HEK293 (cell line): ENCODE data around the gene PDE8B.

Experiments used
- CTCF ChIA-PET: fragments of 350-600 bp; formaldehyde crosslinking; extraction: SDS; loops from one replicate; lab custom pipeline; 2021; ENCODE audit warnings: antibody characterized with exemption; lab: Yijun Ruan, JAX
- POLR2A ChIA-PET: fragments of 300-600 bp; formaldehyde crosslinking; extraction: SDS; loops from one replicate; lab custom pipeline; 2020; ENCODE audit warnings: antibody characterized with exemption, inconsistent platforms; lab: Yijun Ruan, JAX
- H3K27ac ChIP-seq: fragments of 200-500 bp; sonication (Bioruptor generic); 2 replicates; pipeline ENCODE4 v1.5.1; 2014; ENCODE audit warnings: low read depth, low read length, control low read depth, inconsistent platforms; ENCODE audit errors: extremely low read depth
- H3K36me3 ChIP-seq, 2 experiments: fragments of 200-500 bp in 1 of 2; sonication (Bioruptor generic) in 1 of 2; 1 replicate in 1 of 2; 2 replicates in 1 of 2; pipeline ENCODE4 v1.5.1; 2014 to 2017; ENCODE audit warnings: inconsistent platforms in 2 of 2, low read length in 2 of 2; ENCODE audit not compliant: control insufficient read depth in 2 of 2, insufficient read depth in 1 of 2
- H3K4me1 ChIP-seq: fragments of 200-500 bp; sonication (Bioruptor generic); 2 replicates; pipeline ENCODE4 v1.5.1; 2014; ENCODE audit warnings: mild to moderate bottlenecking, low read length, inconsistent platforms; ENCODE audit not compliant: control insufficient read depth, insufficient read depth
- H3K4me3 ChIP-seq: 2 replicates; pipeline ENCODE4 v1.5.1; 2011; ENCODE audit warnings: low read depth, mild to moderate bottlenecking, control low read depth, low read length, moderate library complexity
- H3K9me3 ChIP-seq: fragments of 200-500 bp; sonication (Bioruptor generic); 2 replicates; pipeline ENCODE4 v1.5.1; 2014; ENCODE audit warnings: low read depth, low read length, inconsistent platforms; ENCODE audit not compliant: control insufficient read depth, insufficient read depth
- KLF17 ChIP-seq: fragments of 450-650 bp; formaldehyde crosslinking; IDR thresholded peaks from 2 replicates; pipeline ENCODE4 v1.5.1; 2016; ENCODE audit warnings: missing biosample characterization, missing genetic modification characterization
- MZF1 ChIP-seq: fragments of 450-650 bp; formaldehyde crosslinking; IDR thresholded peaks from 2 replicates; pipeline ENCODE4 v1.5.1; 2017; ENCODE audit warnings: missing biosample characterization, missing genetic modification characterization, borderline replicate concordance
- OVOL3 ChIP-seq: fragments of 450-650 bp; formaldehyde crosslinking; IDR thresholded peaks from 2 replicates; pipeline ENCODE4 v1.5.1; 2016; ENCODE audit warnings: missing biosample characterization, missing genetic modification characterization
- TCF7L2 ChIP-seq: IDR thresholded peaks from 2 replicates; pipeline ENCODE4 v1.6.1; 2011; ENCODE audit warnings: low read depth, mild to moderate bottlenecking, inconsistent platforms, low read length, moderate library complexity, borderline replicate concordance
- YY1 ChIP-seq: fragments of 450-650 bp; formaldehyde crosslinking; IDR thresholded peaks from 2 replicates; pipeline ENCODE4 v1.5.1; 2018; ENCODE audit warnings: missing biosample characterization, missing genetic modification characterization
- YY2 ChIP-seq: fragments of 450-650 bp; formaldehyde crosslinking; IDR thresholded peaks from 2 replicates; pipeline ENCODE4 v1.5.1; 2016; ENCODE audit warnings: missing biosample characterization, missing genetic modification characterization
- ZNF10 ChIP-seq: fragments of 450-650 bp; formaldehyde crosslinking; IDR thresholded peaks from 2 replicates; pipeline ENCODE4 v1.5.1; 2017; ENCODE audit warnings: missing biosample characterization, missing genetic modification characterization
- ZNF140 ChIP-seq: fragments of 450-650 bp; formaldehyde crosslinking; IDR thresholded peaks from 2 replicates; pipeline ENCODE4 v1.5.1; 2016; ENCODE audit warnings: missing biosample characterization, missing genetic modification characterization
- ZNF157 ChIP-seq: fragments of 450-650 bp; formaldehyde crosslinking; IDR thresholded peaks from 2 replicates; pipeline ENCODE4 v1.5.1; 2016; ENCODE audit warnings: missing biosample characterization, missing genetic modification characterization
- ZNF174 ChIP-seq: fragments of 450-650 bp; formaldehyde crosslinking; IDR thresholded peaks from 2 replicates; pipeline ENCODE4 v1.5.0; 2017; ENCODE audit warnings: missing biosample characterization, mild to moderate bottlenecking, missing genetic modification characterization
- ZNF202 ChIP-seq: fragments of 450-650 bp; formaldehyde crosslinking; IDR thresholded peaks from 2 replicates; pipeline ENCODE4 v1.5.1; 2016; ENCODE audit warnings: missing biosample characterization, missing genetic modification characterization, borderline replicate concordance
- ZNF214 ChIP-seq: fragments of 450-650 bp; formaldehyde crosslinking; IDR thresholded peaks from 2 replicates; pipeline ENCODE4 v1.5.1; 2017; ENCODE audit warnings: missing biosample characterization, mild to moderate bottlenecking, missing genetic modification characterization, borderline replicate concordance
- ZNF239 ChIP-seq: fragments of 450-650 bp; formaldehyde crosslinking; IDR thresholded peaks from 2 replicates; pipeline ENCODE4 v1.5.1; 2016; ENCODE audit warnings: missing biosample characterization, missing genetic modification characterization
- ZNF26 ChIP-seq: fragments of 450-650 bp; formaldehyde crosslinking; IDR thresholded peaks from 2 replicates; pipeline ENCODE4 v1.5.1; 2016; ENCODE audit warnings: missing biosample characterization, missing genetic modification characterization
- ZNF302 ChIP-seq: fragments of 450-650 bp; formaldehyde crosslinking; IDR thresholded peaks from 2 replicates; pipeline ENCODE4 v1.5.1; 2016; ENCODE audit warnings: missing biosample characterization, missing genetic modification characterization, low read depth
- ZNF324 ChIP-seq: fragments of 450-650 bp; formaldehyde crosslinking; IDR thresholded peaks from 2 replicates; pipeline ENCODE4 v1.5.1; 2016; ENCODE audit warnings: missing biosample characterization, missing genetic modification characterization
- ZNF37A ChIP-seq: fragments of 450-650 bp; IDR thresholded peaks from 2 replicates; pipeline ENCODE4 v1.5.1; 2018; ENCODE audit warnings: missing biosample characterization, missing genetic modification characterization
- ZNF394 ChIP-seq: fragments of 450-650 bp; formaldehyde crosslinking; IDR thresholded peaks from 2 replicates; pipeline ENCODE4 v1.5.1; 2016; ENCODE audit warnings: missing biosample characterization, missing genetic modification characterization, mild to moderate bottlenecking, moderate library complexity, borderline replicate concordance
- ZNF513 ChIP-seq: fragments of 450-650 bp; IDR thresholded peaks from 2 replicates; pipeline ENCODE4 v1.5.1; 2018; ENCODE audit warnings: missing biosample characterization, missing genetic modification characterization
- ZNF521 ChIP-seq: fragments of 450-650 bp; formaldehyde crosslinking; IDR thresholded peaks from 2 replicates; pipeline ENCODE4 v1.5.1; 2017; ENCODE audit warnings: missing biosample characterization, mild to moderate bottlenecking, missing genetic modification characterization
- ZNF596 ChIP-seq: fragments of 450-650 bp; IDR thresholded peaks from 2 replicates; pipeline ENCODE4 v1.5.0; 2018; ENCODE audit warnings: missing biosample characterization, mild to moderate bottlenecking, missing genetic modification characterization, moderate library complexity
- ZNF624 ChIP-seq: fragments of 450-650 bp; formaldehyde crosslinking; IDR thresholded peaks from 2 replicates; pipeline ENCODE4 v1.5.1; 2017; ENCODE audit warnings: missing biosample characterization, missing genetic modification characterization
- ZNF626 ChIP-seq: fragments of 450-650 bp; sonication (Bioruptor Pico); formaldehyde crosslinking; IDR thresholded peaks from 2 replicates; pipeline ENCODE4 v1.5.1; 2018; ENCODE audit warnings: missing biosample characterization, missing genetic modification characterization, inconsistent platforms
- ZNF664 ChIP-seq: fragments of 450-650 bp; formaldehyde crosslinking; IDR thresholded peaks from 2 replicates; pipeline ENCODE4 v1.5.1; 2016; ENCODE audit warnings: missing biosample characterization, missing genetic modification characterization
- ZNF707 ChIP-seq: fragments of 450-650 bp; formaldehyde crosslinking; IDR thresholded peaks from 2 replicates; pipeline ENCODE4 v1.5.1; 2016; ENCODE audit warnings: missing biosample characterization, missing genetic modification characterization
- ZNF777 ChIP-seq: fragments of 450-650 bp; formaldehyde crosslinking; IDR thresholded peaks from 2 replicates; pipeline ENCODE4 v1.5.1; 2017; ENCODE audit warnings: missing biosample characterization, missing genetic modification characterization, borderline replicate concordance

Gene PDE8B

GRCh38 chr5:77259476-77259875 is 49.0 kb downstream of the PDE8B start:
- POLR2A ChIA-PET: no interaction called here
- CTCF ChIA-PET: interaction anchor here (0.7 kb wide), 1 partner anchor 13 kb away, joined by 3 read pairs; no protein-coding TSS in a partner anchor
- no peak for TF ChIP-seq ZNF596
- TF ChIP-seq ZNF140 (tag by site-specific recombination): no peak
- TF ChIP-seq ZNF174 (tag by site-specific recombination): no peak
- TF ChIP-seq ZNF37A (tag by site-specific recombination): no peak

GRCh38 chr5:77262697-77263096 is 52.2 kb downstream of the PDE8B start:
- no peak overlapping the region for H3K27ac ChIP-seq
- ChIA-PET CTCF (no interaction called here), POLR2A (no interaction called here)
- TF ChIP-seq ZNF707 (tag by site-specific recombination) (no peak), ZNF302 (tag by site-specific recombination) (no peak), ZNF626 (tag by site-specific recombination) (no peak), ZNF624 (no peak), ZNF214 (no peak), KLF17 (tag by site-specific recombination) (no peak), ZNF202 (tag by site-specific recombination) (no peak), YY1 (no peak), YY2 (tag by site-specific recombination) (no peak), ZNF777 (tag by site-specific recombination) (no peak), ZNF157 (tag by site-specific recombination) (no peak), ZNF26 (no peak), ZNF664 (tag by site-specific recombination) (no peak), MZF1 (tag by site-specific recombination) (no peak), OVOL3 (tag by site-specific recombination) (no peak), TCF7L2 (no peak), ZNF521 (tag by site-specific recombination) (no peak)
- no peak overlapping the region for H3K4me3 ChIP-seq
- no peaks in the 10 kb centered on the region for H3K36me3 ChIP-seq
- no peaks in the 10 kb centered on the region for H3K4me1 ChIP-seq
- H3K9me3 ChIP-seq: no peaks in the 10 kb centered on the region

More at GRCh38 chr5:77259476-77259875, 49.0 kb downstream of the PDE8B start:
- Histone ChIP-seq H3K4me3 (no peak overlapping the region), H3K27ac (no peak overlapping the region), H3K9me3 (no peaks in the 10 kb centered on the region), H3K4me1 (no peaks in the 10 kb centered on the region), H3K36me3 (no peaks in the 10 kb centered on the region)

GRCh38 chr5:77266291-77266690 is 55.8 kb downstream of the PDE8B start:
- CTCF ChIA-PET: interaction anchor here (0.6 kb wide), 1 partner anchor 41 kb away, joined by 3 read pairs; no protein-coding TSS in a partner anchor
- H3K27ac ChIP-seq: no peak overlapping the region

More at GRCh38 chr5:77266291-77266690, 55.8 kb downstream of the PDE8B start:
- Histone ChIP-seq H3K36me3 (no peaks in the 10 kb centered on the region), H3K4me1 (no peaks in the 10 kb centered on the region), H3K4me3 (no peak overlapping the region), H3K9me3 (no peaks in the 10 kb centered on the region)
- POLR2A ChIA-PET: no interaction called here
- TF ChIP-seq ZNF324 (tag by site-specific recombination) (no peak), ZNF10 (tag by site-specific recombination) (peak; percentile 55; the same call in 1 of the 2 replicates), ZNF394 (no peak), ZNF513 (no peak), ZNF239 (no peak)
